ENCODE data around the gene IGF2. TPM values are rescaled to one million over a fixed set of nuclear protein-coding genes. Genes with fewer than 3 reads are reported as not detected.

Gene IGF2
- total RNA-seq, 1 experiment from 2014 or later: 0.35 TPM

GRCh38 chr11:2167141-2168045 lies 28.2 kb upstream of the IGF2 start:
- Mint-ChIP-seq H3K9me3 (ENCODE audit: unreplicated experiment) (no peaks in the 10 kb centered on the region), H3K27ac (ENCODE audit: low read depth, unreplicated experiment) (no peak overlapping the region), H3K4me1 (ENCODE audit: insufficient read depth, unreplicated experiment) (no peaks in the 10 kb centered on the region), H3K36me3 (ENCODE audit: insufficient read depth, unreplicated experiment) (no peaks in the 10 kb centered on the region), H3K27me3 (ENCODE audit: insufficient read depth, unreplicated experiment) (no peaks in the 10 kb centered on the region), H3K4me3 (ENCODE audit: unreplicated experiment) (no peak overlapping the region)
- no peak for TF ChIP-seq CTCF (IDR thresholded peaks at IDR 0.05; ENCODE audit: unreplicated experiment)
- BruUV-seq (replicated peaks): no TSS peak
- intact Hi-C loops (cut with micrococcal nuclease): no loop called here
- ChIA-PET CTCF (interaction anchor here (0.6 to 2.1 kb wide), 6 partner anchors 19 to 254 kb away, joined by 3 to 7 read pairs (median 3); no protein-coding TSS in a partner anchor), POLR2A (interaction anchor here (0.7 kb wide), 1 partner anchor 191 kb away, joined by 3 read pairs; no protein-coding TSS in a partner anchor)
- DNase-seq (ENCODE audit: unreplicated experiment): no peak

- Mint-ChIP-seq H3K9me3 (ENCODE audit: unreplicated experiment) (no peaks in the 10 kb centered on the region), H3K4me1 (ENCODE audit: insufficient read depth, unreplicated experiment) (no peaks in the 10 kb centered on the region), H3K4me3 (ENCODE audit: unreplicated experiment) (no peak overlapping the region), H3K27me3 (ENCODE audit: insufficient read depth, unreplicated experiment) (no peaks in the 10 kb centered on the region), H3K27ac (ENCODE audit: low read depth, unreplicated experiment) (no peak overlapping the region), H3K36me3 (ENCODE audit: insufficient read depth, unreplicated experiment) (no peaks in the 10 kb centered on the region)
- peak; percentile 69 for TF ChIP-seq CTCF (IDR thresholded peaks at IDR 0.05; ENCODE audit: unreplicated experiment)
- POLR2A ChIA-PET: interaction anchor here (1.3 kb wide), 1 partner anchor 28 kb away, joined by 3 read pairs; no protein-coding TSS in a partner anchor
- peak; percentile 35 for DNase-seq (ENCODE audit: unreplicated experiment)
- no TSS peak for BruUV-seq (replicated peaks)
- CTCF ChIA-PET: interaction anchor here (0.6 to 3.1 kb wide), 7 partner anchors 27 to 518 kb away, joined by 3 to 24 read pairs (median 3); no protein-coding TSS in a partner anchor
- intact Hi-C loops (cut with micrococcal nuclease): loop anchor here (1.0 kb wide), 3 partner anchors 29 to 254 kb away; no protein-coding TSS in a partner anchor
Observed at GRCh38 chr11:2166091-2166851, 27.1 kb upstream of the IGF2 start.

GRCh38 chr11:2165571-2165970 lies 26.4 kb upstream of the IGF2 start:
- Mint-ChIP-seq H3K4me3 (ENCODE audit: unreplicated experiment) (no peak overlapping the region), H3K9me3 (ENCODE audit: unreplicated experiment) (no peaks in the 10 kb centered on the region), H3K4me1 (ENCODE audit: insufficient read depth, unreplicated experiment) (no peaks in the 10 kb centered on the region), H3K27me3 (ENCODE audit: insufficient read depth, unreplicated experiment) (no peaks in the 10 kb centered on the region), H3K36me3 (ENCODE audit: insufficient read depth, unreplicated experiment) (no peaks in the 10 kb centered on the region), H3K27ac (ENCODE audit: low read depth, unreplicated experiment) (no peak overlapping the region)
- TF ChIP-seq CTCF (IDR thresholded peaks at IDR 0.05; ENCODE audit: unreplicated experiment): no peak
- ChIA-PET CTCF (interaction anchor here (0.6 to 3.1 kb wide), 5 partner anchors 28 to 518 kb away, joined by 3 to 24 read pairs (median 3); no protein-coding TSS in a partner anchor), POLR2A (interaction anchor here (1.3 kb wide), 1 partner anchor 28 kb away, joined by 3 read pairs; no protein-coding TSS in a partner anchor)
- intact Hi-C loops (cut with micrococcal nuclease): no loop called here
- no peak for DNase-seq (ENCODE audit: unreplicated experiment)
- no TSS peak for BruUV-seq (replicated peaks)

Measured in MCF 10A (cell line).